Hepatic stellate cell (primary cell): ENCODE results near the gene EPS8L1.
A peak's percentile ranks its signal among the peaks of the same experiment; 100 is the strongest.
"Not testable (repeated sequence)": the region's sequence is repeated elsewhere in the genome, so short reads cannot be mapped to it uniquely, and the experiment has no call there.

Experiments used
- DNase-seq: peaks from one replicate; pipeline ENCODE4 v3.0.0; 2011; ENCODE audit warnings: low spot score

Gene EPS8L1

GRCh38 chr19:55094456-55095259 is 19.0 kb downstream of the EPS8L1 start:
- DNase-seq: no peak

DNA sequence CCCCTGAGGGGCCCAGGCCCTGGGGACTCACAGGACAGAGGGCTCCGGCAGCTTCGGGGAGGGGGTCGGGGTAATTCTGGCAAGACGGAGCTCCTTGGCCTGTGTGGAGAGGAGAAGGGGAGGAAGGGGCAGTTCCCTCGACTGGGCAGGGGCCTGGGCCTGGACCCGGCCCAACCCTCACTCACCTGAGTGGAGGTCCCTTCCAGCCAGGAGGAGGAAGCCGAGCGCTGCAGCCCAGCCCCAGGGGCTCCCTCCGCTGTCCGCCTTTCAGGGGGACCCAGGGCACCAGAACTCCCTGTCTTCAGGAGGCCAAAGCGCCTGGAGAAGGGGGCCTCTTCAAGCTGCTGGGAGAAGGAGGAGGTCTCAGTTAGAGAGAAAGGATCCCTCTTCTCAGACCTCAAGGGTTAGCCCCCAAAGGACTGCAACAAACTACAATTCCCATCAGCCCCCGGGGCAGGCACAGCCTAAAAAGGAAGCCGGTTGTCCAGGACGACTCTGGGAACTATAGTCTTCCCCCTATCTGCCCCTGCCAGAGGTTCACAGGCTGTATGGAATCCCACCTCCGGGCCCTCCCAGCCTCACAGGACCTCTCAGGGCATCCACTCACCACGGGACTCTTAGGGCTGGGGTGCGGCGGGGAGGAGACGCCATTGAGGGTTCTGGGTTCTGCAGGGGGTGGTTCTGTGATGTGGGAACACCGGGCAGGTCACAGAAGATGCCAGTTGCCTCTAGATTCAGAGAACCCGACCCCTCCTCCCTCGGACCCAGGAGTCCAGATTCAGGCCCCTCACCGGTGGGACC is 19.8 kb downstream of the EPS8L1 start:
- DNase-seq: no peak

GRCh38 chr19:55096061-55096701 is 20.5 kb downstream of the EPS8L1 start:
- DNase-seq: no peak

DNA sequence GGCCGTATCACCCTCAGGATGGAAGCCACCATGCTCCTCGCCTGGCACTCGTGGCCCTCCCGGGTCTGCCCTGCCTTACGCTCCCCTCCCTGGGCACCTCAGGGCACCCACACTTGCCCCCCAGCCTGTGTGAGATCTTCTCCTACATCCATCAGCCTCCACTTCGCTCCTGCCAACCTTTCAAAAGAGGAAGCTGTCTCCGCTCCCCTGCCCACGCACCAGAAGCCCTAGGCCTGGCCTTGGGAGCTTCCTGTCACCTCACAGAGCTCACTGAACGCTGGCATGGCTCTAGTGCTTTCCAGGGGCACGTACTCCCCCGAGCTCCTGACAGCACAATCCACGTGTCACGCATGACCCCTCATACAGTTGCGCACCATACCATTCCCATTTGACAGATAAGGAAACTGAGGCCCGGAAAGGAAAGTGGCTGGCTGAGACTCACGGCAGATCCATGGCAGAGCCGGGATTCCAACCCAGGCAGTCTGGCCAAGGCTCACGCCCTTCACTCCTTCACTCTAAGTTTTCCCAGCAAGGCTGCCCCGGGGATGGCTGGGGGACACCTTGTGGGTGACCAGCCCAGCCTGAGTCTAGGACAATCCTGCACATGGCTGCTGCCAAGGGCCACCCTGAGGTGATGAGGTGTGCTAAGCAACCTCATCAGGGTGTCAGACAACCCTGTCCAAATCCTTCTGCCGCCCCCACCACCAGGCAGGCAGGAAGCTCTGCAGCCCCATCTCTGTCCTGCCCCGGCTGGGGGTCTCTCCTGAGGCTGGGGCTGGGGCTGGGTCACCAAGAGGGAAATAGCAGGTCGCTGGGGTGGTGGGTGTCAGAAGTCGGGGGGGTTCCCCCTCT is 22.4 kb downstream of the EPS8L1 start:
- DNase-seq: no peak

- no peak for DNase-seq
Observed at GRCh38 chr19:55098716-55099556, 23.3 kb downstream of the EPS8L1 start.

- no peak for DNase-seq
Observed at GRCh38 chr19:55099557-55100506, 24.2 kb downstream of the EPS8L1 start.

DNA sequence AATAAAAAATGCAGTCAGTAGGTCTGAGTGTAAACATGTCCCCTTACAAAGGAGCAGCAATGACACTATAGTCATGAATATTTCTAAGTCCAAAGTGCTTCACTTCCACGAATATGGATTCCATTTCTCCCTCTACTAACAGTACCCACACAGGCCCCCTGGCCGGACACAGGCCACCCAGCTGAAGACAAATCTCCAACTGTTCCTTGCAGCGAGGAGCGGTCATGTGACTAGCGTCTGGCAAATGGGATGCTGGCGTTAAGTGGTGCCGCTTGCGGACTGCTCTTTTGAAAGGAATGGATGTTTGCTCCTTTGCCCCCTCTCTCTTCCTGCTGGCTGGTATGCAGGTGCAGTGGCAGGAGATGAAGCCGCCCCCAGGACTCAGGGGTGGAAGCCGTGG is 25.6 kb downstream of the EPS8L1 start:
- no peak for DNase-seq

- no peak for DNase-seq
Observed at GRCh38 chr19:55103190-55103589, 27.5 kb downstream of the EPS8L1 start.

DNA sequence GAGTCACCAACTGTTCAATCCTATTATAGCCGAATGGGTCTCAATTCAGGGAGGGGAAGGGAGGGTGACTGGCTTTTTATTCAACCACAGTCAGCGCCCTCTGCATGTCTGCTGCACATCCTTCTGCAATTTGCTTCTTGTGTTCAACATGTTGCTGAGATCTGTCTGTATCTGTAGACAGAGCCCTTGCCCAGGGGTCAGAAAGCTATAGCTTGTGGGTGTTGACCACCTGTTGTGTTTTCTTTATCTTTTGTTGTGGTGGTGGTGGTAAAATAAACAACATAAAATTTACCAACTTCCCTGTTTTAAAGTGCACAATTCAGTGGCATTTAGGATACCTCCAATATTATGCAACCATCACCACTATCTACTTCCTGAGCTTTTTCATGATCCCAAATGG is 29.6 kb downstream of the EPS8L1 start:
- no peak for DNase-seq

GRCh38 chr19:55106591-55106990 is 30.9 kb downstream of the EPS8L1 start:
- DNase-seq: no peak

- not testable (repeated sequence) for DNase-seq
Observed at GRCh38 chr19:55107252-55107651, 31.6 kb downstream of the EPS8L1 start.

GRCh38 chr19:55109527-55110291 is 34.0 kb downstream of the EPS8L1 start:
- DNase-seq: no peak

DNA sequence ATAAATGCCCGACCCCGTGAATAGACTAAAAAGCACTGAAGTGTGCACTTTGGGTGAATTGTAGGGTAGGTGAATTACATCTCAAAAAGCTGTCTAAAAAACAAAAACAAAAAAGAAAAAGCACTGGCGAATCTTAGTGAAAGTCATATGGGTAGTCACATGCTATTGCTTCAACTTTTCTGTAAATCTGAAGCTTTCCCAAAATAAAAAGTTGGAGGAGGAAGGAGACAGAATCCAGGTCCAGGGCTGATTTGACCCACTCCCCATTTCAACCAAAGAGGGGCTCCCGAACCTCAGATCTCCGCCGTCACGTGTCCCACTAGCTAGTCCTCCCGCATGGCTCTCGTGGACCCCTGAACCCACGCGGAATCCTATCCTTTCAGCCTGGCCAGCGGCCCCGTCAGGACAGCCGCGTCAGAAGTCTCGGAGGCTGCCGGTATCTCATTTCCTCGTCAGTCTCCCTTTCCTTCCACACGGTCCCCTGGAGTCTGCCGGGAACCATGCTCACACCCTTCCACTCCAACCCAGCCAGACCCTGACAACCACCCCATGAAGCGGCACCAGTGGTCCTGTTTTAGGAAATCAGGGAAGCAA is 35.7 kb downstream of the EPS8L1 start:
- DNase-seq: no peak

DNA sequence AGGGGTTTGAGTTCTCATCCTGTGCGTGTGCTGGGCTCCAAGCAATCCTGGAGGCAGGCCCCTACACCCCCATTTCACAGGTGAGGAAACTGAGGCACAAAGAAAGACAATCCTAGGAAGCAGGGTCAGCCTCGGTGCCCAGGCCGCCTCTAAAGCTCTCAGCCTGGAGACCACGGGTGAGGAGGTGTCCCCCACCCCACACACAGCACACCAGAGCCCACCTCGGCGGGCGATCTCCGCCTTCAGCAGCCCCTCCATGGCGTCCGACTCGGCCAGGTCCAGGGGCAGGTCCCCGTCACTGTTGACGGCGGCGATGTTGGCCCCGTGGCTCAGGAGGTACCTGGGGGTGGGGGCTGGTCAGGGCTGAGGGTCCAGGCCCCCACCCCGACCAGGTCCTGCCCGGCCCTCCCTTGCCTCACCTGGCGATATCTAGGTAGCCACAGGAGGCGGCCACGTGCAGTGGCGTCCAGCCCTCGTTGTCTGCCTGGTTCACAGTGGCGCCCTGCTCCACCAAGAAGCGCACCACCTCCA is 36.6 kb downstream of the EPS8L1 start:
- DNase-seq: no peak

GRCh38 chr19:55112777-55113569 is 37.3 kb downstream of the EPS8L1 start:
- no peak for DNase-seq

DNA sequence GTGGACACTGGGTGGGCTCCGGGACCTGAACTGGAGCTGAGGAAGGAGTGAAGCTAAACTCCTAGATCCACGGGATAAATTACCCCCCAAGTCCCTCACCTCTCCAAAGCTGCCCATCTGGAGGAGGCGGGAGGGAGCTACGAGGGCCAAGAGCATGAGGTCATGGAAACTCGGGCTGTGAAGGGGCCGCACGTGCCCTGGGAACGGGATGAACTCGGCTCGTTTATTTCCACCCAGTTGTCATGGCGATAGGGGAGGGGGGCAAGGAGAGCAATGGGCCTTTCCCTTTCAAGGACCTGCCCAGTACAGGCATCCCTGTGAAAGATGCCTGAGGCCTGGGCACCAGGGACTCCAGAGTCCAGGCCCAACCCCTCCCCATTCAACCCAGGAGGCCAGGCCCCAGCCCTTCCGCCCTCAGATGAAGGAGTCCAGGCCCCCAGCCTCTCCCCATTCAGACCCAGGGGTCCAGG is 37.9 kb downstream of the EPS8L1 start:
- peak; percentile 92 for DNase-seq

GRCh38 chr19:55114566-55115145 is 39.0 kb downstream of the EPS8L1 start:
- DNase-seq: no peak
